Fibroblast of lung (primary cell): Measurements from ENCODE around the gene ASZ1. TPM values are rescaled to one million over a fixed set of nuclear protein-coding genes. Genes with fewer than 3 reads are reported as not detected.

Experiments
- DNase-seq, 2 donors: peaks; one replicate each; pipeline versions ENCODE4 v3.0.0 to v3.0.0-alpha.2; 2010; ENCODE audit warnings: low read depth in 2 of 2
- H2AFZ ChIP-seq: 2 replicates; pipeline ENCODE4 v1.5.1; 2012; ENCODE audit warnings: low read length, control low read depth, inconsistent platforms
- H3K27ac ChIP-seq: 2 replicates; pipeline ENCODE4 v1.5.1; 2011; ENCODE audit warnings: low read length, control low read depth; ENCODE audit not compliant: insufficient read depth
- H3K27me3 ChIP-seq: 2 replicates; pipeline ENCODE4 v1.5.1; 2011; ENCODE audit warnings: mild to moderate bottlenecking, low read length; ENCODE audit not compliant: control insufficient read depth, insufficient read depth
- H3K36me3 ChIP-seq: 2 replicates; pipeline ENCODE4 v1.5.1; 2011; ENCODE audit warnings: low read length; ENCODE audit not compliant: control insufficient read depth, insufficient read depth
- H3K4me1 ChIP-seq: 2 replicates; pipeline ENCODE4 v1.5.1; 2011; ENCODE audit warnings: low read length; ENCODE audit not compliant: control insufficient read depth, insufficient read depth; ENCODE audit errors: extremely low read depth
- H3K4me2 ChIP-seq: 2 replicates; pipeline ENCODE4 v1.5.1; 2011; ENCODE audit warnings: low read length, control low read depth; ENCODE audit not compliant: insufficient read depth; ENCODE audit errors: extremely low read depth
- H3K4me3 ChIP-seq, 4 experiments: fragments of 200-600 bp in 1 of 4; sonication (generic) in 1 of 4; replicated peaks in 1 of 4; 2 replicates each; pipeline ENCODE4 v1.5.1; 2011 to 2016; ENCODE audit warnings: low read length in 4 of 4, low read depth in 3 of 4, mild to moderate bottlenecking in 3 of 4, control low read depth in 2 of 4, inconsistent platforms in 1 of 4, mixed read lengths in 1 of 4; ENCODE audit not compliant: insufficient read depth in 1 of 4; ENCODE audit errors: control extremely low read depth in 1 of 4
- H3K79me2 ChIP-seq: 2 replicates; pipeline ENCODE4 v1.5.1; 2012; ENCODE audit warnings: mild to moderate bottlenecking, low read length, inconsistent platforms; ENCODE audit not compliant: control insufficient read depth, insufficient read depth
- H3K9ac ChIP-seq: 2 replicates; pipeline ENCODE4 v1.5.1; 2011; ENCODE audit warnings: mild to moderate bottlenecking, low read length, control low read depth; ENCODE audit not compliant: insufficient read depth
- H3K9me3 ChIP-seq: 2 replicates; pipeline ENCODE4 v1.5.1; 2012; ENCODE audit warnings: low read depth, low read length; ENCODE audit not compliant: control insufficient read depth, insufficient read depth
- H4K20me1 ChIP-seq: 2 replicates; pipeline ENCODE4 v1.5.1; 2011; ENCODE audit warnings: low read length; ENCODE audit not compliant: control insufficient read depth, insufficient read depth; ENCODE audit errors: extremely low read depth
- EZH2 ChIP-seq: IDR thresholded peaks from 2 replicates; pipeline ENCODE4 v1.5.1; 2012; ENCODE audit warnings: low read length, control low read depth, mild to moderate bottlenecking; ENCODE audit errors: missing control alignments
- polyA plus RNA-seq, 2 donors: library from polyadenylated mRNA; depleted of rRNA in 1 of 2; stranded (reverse) in 1 of 2; unstranded in 1 of 2; fragments of >200 nt; gene quantifications; 2 replicates each; pipeline ENCODE4 v1.2.1, GENCODE V29; 2011 to 2012; ENCODE audit warnings: missing spikeins in 1 of 2
- total RNA-seq: library from RNA; depleted of rRNA; stranded (reverse); fragments of >200 nt; gene quantifications from 2 replicates; pipeline ENCODE4 v1.2.1, GENCODE V29; 2014
- TF ChIP-seq, protein P1 (sequence below), 2 donors: IDR thresholded peaks in 1 of 2; conservative IDR thresholded peaks in 1 of 2; 1 replicate in 1 of 2; 2 replicates in 1 of 2; pipeline ENCODE4 v1.5.1; 2011 to 2012; ENCODE audit warnings: low read length in 2 of 2, control low read depth in 1 of 2, inconsistent platforms in 1 of 2, low read depth in 1 of 2, mild to moderate bottlenecking in 1 of 2

ASZ1 gene
- total and polyA plus RNA-seq, 2 donors (not counting 1 experiment from before 2014, with no cell fraction given) = 0.03 TPM; not detected in 1

DNA sequence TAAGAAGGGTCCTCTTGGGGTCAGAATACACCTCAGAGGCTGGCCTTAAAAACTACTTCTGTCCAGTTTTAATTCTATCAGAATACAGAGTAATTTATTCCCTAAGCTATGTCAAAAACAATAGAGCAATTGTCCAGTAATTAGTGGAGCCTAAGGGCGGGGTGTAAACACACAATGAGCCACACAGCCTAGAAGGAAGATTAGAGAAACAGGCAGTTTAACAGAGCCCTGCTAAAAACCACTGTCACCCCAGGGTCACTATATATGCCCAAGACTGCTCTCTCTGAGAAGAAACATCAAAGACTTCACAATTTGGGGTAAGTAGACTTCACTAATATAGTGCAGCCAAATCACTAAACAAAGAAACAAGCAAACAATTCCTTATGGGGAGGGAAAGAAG, 77.3 kb downstream of the ASZ1 start:
- Histone ChIP-seq H4K20me1 (no peaks in the 10 kb centered on the region), H3K36me3 (no peaks in the 10 kb centered on the region), H3K9ac (no peak overlapping the region), H3K79me2 (no peaks in the 10 kb centered on the region), H3K4me1 (no peaks in the 10 kb centered on the region), H3K27me3 (peaks cover 5% of the 10 kb centered on the region), H3K9me3 (no peaks in the 10 kb centered on the region), H3K4me3 (no peak overlapping the region), H3K4me2 (no peak overlapping the region), H2AFZ (no peak overlapping the region), H3K27ac (no peak overlapping the region)
- no peak for DNase-seq
- TF ChIP-seq, protein P1, sequence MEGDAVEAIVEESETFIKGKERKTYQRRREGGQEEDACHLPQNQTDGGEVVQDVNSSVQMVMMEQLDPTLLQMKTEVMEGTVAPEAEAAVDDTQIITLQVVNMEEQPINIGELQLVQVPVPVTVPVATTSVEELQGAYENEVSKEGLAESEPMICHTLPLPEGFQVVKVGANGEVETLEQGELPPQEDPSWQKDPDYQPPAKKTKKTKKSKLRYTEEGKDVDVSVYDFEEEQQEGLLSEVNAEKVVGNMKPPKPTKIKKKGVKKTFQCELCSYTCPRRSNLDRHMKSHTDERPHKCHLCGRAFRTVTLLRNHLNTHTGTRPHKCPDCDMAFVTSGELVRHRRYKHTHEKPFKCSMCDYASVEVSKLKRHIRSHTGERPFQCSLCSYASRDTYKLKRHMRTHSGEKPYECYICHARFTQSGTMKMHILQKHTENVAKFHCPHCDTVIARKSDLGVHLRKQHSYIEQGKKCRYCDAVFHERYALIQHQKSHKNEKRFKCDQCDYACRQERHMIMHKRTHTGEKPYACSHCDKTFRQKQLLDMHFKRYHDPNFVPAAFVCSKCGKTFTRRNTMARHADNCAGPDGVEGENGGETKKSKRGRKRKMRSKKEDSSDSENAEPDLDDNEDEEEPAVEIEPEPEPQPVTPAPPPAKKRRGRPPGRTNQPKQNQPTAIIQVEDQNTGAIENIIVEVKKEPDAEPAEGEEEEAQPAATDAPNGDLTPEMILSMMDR (conservative IDR thresholded peaks at IDR 0.05 in 1 of 2, IDR thresholded peaks at IDR 0.05 in 1 of 2; ENCODE audit: low read depth in 1 of 2, low read length in 2 of 2) = no peak
- TF ChIP-seq EZH2 = no peak

DNA sequence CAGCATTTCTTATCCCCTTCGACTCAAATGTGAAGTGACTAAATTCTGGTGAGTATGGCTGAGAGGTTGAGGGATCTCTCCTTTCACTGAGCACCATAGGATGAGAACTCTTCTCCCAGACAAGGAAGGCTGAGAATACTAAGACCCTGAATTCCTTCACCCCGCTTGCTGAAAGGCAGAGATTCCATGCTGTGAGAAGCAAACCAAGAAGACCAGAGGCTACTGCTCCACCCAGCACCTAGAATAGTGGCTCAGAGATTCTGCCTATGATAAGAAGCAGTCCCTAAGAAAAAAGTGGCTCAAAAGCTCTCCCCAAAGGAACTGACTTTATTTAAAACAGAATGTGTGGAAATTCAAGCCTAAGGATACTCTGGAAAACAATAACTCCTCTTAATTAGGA, 77.7 kb downstream of the ASZ1 start:
- Histone ChIP-seq H3K79me2 (no peaks in the 10 kb centered on the region), H4K20me1 (no peaks in the 10 kb centered on the region), H3K27me3 (peaks cover 5% of the 10 kb centered on the region)

DNA sequence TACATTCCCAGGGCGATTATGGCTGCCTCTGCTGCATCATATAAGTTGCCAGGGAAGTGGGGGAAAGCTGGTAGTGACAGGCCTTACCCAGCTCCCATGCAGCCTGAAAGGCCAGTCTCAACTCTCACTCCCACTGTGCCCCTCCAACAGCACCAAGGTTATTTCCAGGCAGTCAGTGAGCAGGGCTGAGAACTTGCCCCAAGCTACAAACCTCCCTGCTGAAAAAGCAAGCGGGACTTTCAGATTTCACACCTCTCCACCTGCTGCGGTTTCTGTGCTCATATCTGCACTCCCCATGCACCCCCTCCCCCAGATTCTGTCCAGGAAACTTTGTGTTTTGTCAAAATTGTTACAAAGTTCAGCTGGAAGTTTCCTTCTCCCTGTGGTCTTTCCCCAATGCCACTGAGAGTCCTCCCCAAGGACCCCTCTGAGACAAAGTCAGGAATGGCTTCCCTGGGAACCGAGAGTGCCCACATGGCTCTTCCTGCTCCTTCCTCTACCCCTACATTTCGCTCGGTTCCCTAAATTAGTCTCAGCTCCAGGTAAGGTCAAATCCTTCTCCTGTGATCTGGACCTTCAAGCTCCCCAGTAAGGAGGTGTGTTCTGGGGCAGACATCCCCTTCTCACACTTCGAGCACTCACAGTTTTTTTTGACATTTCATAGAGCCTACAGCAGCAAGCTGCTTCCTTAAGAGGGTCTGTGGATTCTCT, 79.2 kb downstream of the ASZ1 start:
- Histone ChIP-seq H3K27me3 (peaks cover 5% of the 10 kb centered on the region), H3K4me3 (no peak overlapping the region), H3K79me2 (no peaks in the 10 kb centered on the region), H3K27ac (no peak overlapping the region), H3K4me2 (no peak overlapping the region), H3K9me3 (no peaks in the 10 kb centered on the region), H3K36me3 (no peaks in the 10 kb centered on the region), H3K4me1 (no peaks in the 10 kb centered on the region), H3K9ac (no peak overlapping the region), H4K20me1 (no peaks in the 10 kb centered on the region), H2AFZ (no peak overlapping the region)
- TF ChIP-seq, protein P1 (conservative IDR thresholded peaks at IDR 0.05 in 1 of 2, IDR thresholded peaks at IDR 0.05 in 1 of 2; ENCODE audit: low read depth in 1 of 2, low read length in 2 of 2) = no peak
- no peak for TF ChIP-seq EZH2
- no peak for DNase-seq

More for the DNA sequence above, 77.7 kb downstream of the ASZ1 start:
- Histone ChIP-seq H3K4me2 (no peak overlapping the region), H3K36me3 (no peaks in the 10 kb centered on the region), H3K27ac (no peak overlapping the region), H3K9me3 (no peaks in the 10 kb centered on the region), H3K4me3 (no peak overlapping the region), H3K9ac (no peak overlapping the region), H3K4me1 (no peaks in the 10 kb centered on the region), H2AFZ (no peak overlapping the region)
- DNase-seq = no peak
- no peak for TF ChIP-seq EZH2
- TF ChIP-seq, protein P1 (conservative IDR thresholded peaks at IDR 0.05 in 1 of 2, IDR thresholded peaks at IDR 0.05 in 1 of 2; ENCODE audit: low read depth in 1 of 2, low read length in 2 of 2) = no peak
